Germinal center (tissue), 1 donor: ENCODE data around the gene MYO1A.
A peak's percentile ranks its signal among the peaks of the same experiment; 100 is the strongest.
"Not testable (repeated sequence)": the region's sequence is repeated elsewhere in the genome, so short reads cannot be mapped to it uniquely, and the experiment has no call there.

Experiments
- DNase-seq: peaks from one replicate; pipeline ENCODE4 v3.0.0; 2012; ENCODE audit warnings: mixed read lengths, low spot score

Gene MYO1A

GRCh38 chr12:57087010-57087690 lies 37.2 kb upstream of the MYO1A start:
- DNase-seq, result peak; percentile 84

DNA sequence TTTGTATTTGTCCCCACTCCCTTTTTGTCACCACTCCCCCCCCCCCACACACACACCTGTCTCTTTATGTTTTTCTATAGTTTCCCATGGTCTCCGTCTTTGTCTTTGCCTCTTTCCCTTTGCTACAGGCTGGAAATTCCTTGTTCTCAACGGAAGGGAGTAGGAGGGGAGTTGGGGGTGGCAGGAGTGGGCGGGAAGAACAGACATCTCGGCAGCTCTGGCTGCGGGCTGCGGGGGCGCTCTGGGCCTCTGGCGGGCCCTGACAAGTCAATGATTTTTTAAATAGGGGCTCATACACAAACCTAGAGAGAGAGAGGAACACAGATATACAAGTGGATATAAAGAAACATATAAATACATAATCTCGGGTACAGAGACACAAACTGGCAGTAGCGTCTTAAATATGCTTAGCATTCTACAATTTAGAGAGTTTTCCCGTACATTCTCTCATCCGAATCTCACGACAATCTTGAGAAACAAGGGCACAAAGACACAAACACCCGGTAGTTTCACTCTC lies 36.6 kb upstream of the MYO1A start:
- peak; percentile 63 for DNase-seq

DNA sequence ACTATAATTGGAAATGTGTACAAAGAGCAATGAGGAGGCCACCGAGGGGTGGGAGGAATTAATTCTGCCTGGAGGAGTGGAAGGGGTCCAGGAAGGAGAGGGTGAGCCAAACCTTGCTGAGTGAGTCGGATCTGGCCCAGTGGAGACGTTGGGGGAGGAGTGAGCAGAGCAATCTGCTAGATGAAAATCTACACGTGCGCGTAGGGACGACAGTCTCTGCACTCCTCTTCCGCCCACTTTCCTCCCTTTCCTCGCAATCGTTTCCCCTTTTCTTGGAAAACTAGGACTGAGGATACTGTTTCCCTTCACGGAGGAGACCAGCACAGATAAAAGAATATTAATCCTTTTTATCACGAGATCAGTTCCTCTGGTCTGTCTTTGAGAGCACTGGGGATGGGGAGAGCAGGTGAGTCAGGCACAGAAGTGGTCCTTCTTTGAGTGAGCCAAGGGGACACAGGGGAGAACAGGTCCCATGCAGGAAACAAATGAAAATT lies 36.1 kb upstream of the MYO1A start:
- DNase-seq, result peak; percentile 2

DNA sequence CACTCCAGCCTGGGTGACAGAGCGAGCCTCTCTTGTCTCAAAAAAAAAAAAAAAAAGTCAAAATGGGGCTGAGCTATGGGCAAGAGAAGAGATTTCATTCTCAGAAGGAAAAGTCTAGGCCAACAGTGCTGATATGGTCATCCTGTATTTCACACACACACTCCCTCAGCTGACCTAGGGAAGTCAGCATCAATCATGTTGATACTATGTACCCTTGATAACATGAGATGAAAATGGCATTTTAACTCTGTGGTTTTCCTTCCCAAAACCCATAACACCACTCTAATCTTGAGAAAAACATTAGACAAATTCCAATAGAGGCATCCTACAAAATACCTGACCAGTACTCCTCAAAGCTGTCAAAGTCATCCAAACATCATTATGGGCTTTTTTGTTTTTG lies 30.9 kb upstream of the MYO1A start:
- DNase-seq, result no peak

DNA sequence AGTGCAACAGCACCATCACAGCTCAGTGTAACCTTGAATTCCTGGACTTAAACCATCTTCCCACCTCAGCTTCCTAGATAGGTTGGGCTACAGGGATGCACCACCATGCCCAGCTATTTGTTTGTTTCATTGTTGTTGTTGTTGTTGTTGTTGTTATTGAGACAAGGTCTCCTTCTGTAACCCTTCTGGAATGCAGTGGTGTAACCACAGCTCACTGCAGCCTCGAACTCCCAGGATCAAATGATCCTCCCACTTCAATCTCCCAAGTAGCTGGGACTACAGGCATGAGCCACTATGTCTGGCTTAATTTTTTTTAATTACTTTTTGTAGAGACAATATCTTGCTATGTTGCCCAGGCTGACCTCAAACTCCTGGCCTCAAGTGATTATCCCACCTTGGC lies 29.9 kb upstream of the MYO1A start:
- DNase-seq, result no peak

DNA sequence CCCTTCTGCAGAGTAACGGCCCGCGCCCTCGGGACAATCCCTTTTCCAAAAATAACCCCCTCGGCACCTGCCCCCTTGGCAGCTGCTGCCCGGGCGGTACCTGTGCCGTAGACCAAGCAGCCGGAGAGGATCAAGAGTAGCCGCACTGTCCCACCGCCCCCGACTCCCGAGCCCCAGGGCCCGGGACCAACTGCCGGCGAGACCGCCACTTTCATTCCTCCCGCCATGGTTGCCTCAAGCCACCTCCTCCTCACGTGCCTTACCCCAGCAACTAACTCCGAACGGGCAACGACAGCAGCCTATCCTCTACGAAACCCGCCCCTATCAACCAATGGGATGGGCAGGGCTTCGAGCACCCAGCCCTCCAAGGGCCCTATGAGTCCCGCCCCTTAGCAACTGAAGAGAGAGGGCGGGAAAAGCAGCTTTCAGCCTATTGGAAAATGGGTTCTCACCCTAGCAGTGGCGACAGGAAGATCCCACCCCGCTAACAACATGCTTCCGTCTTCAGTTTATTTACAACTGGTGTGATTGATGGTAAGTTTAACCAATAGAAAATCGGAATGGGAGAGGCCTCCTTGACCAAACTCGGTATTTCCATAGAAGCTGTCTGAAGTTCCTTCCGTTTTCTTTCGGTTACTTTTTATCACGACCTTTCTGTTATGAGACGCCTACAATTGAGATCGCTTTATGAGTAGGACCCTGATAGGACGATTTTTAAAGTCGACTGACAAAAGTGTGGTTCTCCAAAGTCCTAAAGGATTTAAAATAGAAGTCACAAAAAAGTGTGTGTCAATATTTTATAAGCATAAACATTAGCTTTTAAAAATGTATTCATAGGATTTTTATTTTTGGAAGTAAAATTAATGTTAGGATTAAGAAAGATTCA lies 28.8 kb upstream of the MYO1A start, which contains the start of gene NEMP1:
NEMP1 (minus strand) TSS at position 273 of the 886 bp plus-strand sequence; CDS start at position 227, 46 bp downstream.
- peak; percentile 98 for DNase-seq

GRCh38 chr12:57073566-57074450 lies 23.9 kb upstream of the MYO1A start:
- DNase-seq, result not testable (repeated sequence)

- DNase-seq, result no peak
These were observed 22.7 kb upstream of the MYO1A start for GRCh38 chr12:57072661-57073060.

- DNase-seq, result peak; percentile 52
These were observed 19.6 kb upstream of the MYO1A start for GRCh38 chr12:57069523-57069922.

DNA sequence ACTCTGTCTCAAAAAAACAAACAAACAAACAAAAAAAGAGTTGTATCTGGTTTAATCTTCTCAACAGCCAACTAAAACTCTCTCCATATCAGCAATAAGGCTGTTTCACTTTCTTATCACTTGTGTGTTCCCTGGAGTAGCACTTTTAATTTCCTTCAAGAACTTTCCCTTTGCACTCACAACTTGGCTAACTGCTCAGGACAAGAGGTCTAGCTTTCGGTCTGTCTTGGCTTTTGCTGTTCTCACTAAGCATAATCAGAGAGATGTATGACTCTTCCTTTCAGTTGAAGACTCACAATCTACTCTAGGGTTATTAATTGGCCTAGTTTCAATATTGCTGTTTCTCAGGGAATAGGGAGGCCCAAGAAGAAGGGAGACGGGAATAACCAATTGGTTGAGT lies 16.3 kb upstream of the MYO1A start:
- no peak for DNase-seq

DNA sequence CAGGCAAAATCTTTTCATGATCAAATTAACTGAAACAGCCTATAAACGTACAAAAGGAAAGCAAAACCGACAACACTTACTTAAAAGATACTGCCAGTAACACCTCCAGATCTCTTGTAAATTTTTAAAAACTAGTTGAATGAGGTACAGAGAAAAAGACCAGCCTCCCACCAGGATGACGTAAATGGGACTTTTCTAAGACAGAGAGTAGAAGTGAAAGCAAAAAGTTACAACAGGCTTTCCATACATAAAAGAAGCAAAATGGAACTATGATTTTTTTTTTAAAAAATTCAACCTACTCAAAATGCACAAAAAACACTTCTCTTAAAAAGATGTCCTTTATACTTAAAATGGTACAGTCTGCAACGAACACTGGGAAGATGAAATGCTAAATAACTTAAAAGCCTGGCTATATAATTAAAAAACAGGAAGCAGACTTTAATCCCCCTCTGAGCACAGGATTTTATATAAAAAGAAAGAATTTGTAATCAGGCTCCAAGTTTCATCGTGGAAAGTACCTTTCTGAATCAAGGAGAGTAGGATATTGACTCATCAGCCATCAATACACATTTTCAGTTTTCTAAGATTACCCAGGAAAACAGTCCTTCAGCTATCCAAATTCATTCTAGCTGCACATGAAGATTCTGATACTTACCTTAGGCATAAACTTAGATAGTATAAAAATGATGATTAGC lies 14.2 kb upstream of the MYO1A start:
- peak; percentile 59 for DNase-seq

- DNase-seq, result peak; percentile 52
These were observed 8.5 kb upstream of the MYO1A start for GRCh38 chr12:57058454-57058853.

- DNase-seq, result no peak
These were observed 7.3 kb upstream of the MYO1A start for GRCh38 chr12:57057067-57057751.

DNA sequence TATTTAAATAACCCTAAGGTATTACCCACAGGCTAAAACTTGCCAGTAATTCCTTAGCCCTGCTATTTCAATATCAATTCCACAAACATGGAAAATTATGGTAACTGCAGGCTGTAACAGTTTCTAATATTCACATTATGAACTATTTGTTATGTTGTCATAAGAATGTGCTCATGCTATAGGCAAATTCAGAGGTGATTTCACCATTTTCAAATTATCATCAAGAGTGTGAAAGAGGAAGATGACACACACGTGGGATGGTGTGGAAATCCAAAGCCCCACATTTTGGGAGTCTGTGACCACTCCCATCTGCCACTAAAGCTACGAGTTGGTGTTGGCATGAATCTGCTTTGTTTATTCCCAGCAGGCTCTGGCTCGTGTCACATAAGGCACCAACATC lies 5.9 kb upstream of the MYO1A start:
- no peak for DNase-seq

- not testable (repeated sequence) for DNase-seq
These were observed 4.0 kb upstream of the MYO1A start for GRCh38 chr12:57053901-57054300.

GRCh38 chr12:57053146-57053545 lies 3.2 kb upstream of the MYO1A start:
- DNase-seq, result not testable (repeated sequence)

GRCh38 chr12:57051011-57051410 lies 1.1 kb upstream of the MYO1A start:
- DNase-seq, result no peak

DNA sequence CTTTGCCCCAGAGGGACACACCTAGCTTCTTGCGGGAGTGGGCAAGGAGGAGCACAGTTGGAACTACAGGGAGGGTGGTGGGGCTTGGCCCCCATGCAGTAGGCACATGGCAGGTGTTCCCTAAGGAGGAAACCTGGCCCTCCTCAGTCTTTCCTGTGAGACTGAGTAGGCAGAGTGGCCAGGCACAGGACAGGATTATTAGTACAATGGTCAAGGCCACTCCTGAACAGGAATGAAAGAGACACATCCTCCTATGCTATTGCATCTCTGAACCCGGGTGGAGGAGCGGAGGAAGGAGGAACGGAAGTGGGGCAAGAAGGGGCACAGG lies 846 bp downstream of the MYO1A start:
- DNase-seq, result no peak

- no peak for DNase-seq
These were observed 1.4 kb downstream of the MYO1A start for GRCh38 chr12:57048423-57049118.

DNA sequence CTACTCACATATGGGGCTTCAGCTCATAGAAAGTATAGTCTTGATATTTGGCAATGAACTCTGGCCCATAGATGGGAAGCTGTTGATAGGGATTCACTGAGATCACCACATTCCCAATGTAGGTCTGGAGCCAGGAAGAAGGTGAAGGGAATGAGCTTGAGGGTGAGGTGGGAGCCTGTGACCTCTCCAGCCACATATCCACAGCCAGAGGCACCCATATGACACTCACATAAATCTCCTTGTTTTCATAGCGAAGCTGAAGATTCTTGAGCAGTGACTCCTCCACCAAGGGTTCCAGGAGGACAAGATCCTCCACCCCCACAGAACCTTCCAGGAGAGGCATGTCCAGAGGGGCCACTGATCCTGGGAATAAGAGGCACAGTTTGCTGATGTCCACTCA lies 1.9 kb downstream of the MYO1A start:
- DNase-seq, result no peak
